GM12891 (cell line): ENCODE results near the gene BMP5. TPM values are rescaled to one million over a fixed set of nuclear protein-coding genes. Genes with fewer than 3 reads are reported as not detected.
"Not testable (repeated sequence)": the region's sequence is repeated elsewhere in the genome, so short reads cannot be mapped to it uniquely, and the experiment has no call there.

Experiments used
- DNase-seq: peaks from one replicate; pipeline ENCODE4 v3.0.0; 2011; ENCODE audit warnings: low spot score; ENCODE audit not compliant: insufficient read length
- FAIRE-seq: peaks from 2 replicates; lab custom pipeline; 2011; peaks lifted over from hg19 to GRCh38; lab: Jason Lieb, UNC
- PAX5 ChIP-seq: IDR thresholded peaks from 2 replicates; pipeline ENCODE4 v1.6.1; 2011; ENCODE audit warnings: low read length, moderate library complexity, mild to moderate bottlenecking; ENCODE audit not compliant: insufficient read depth, severe bottlenecking
- POLR2A ChIP-seq: IDR thresholded peaks from 2 replicates; pipeline ENCODE4 v1.6.1; 2011; ENCODE audit warnings: low read depth, low read length, control low read depth
- POLR2AphosphoS5 ChIP-seq: IDR thresholded peaks from 2 replicates; pipeline ENCODE4 v1.6.1; 2011; ENCODE audit warnings: low read depth, low read length, control low read depth
- POU2F2 ChIP-seq: IDR thresholded peaks from 2 replicates; pipeline ENCODE4 v1.6.1; 2011; ENCODE audit warnings: low read depth, mild to moderate bottlenecking, control low read depth, low read length, moderate library complexity
- SPI1 ChIP-seq: IDR thresholded peaks from 2 replicates; pipeline ENCODE4 v1.6.1; 2011; ENCODE audit warnings: low read depth, low read length, control low read depth
- TAF1 ChIP-seq: IDR thresholded peaks from 2 replicates; pipeline ENCODE4 v1.6.1; 2011; ENCODE audit warnings: low read depth, low read length, control low read depth
- polyA plus RNA-seq: library from polyadenylated mRNA; unstranded; fragments of >200 nt; gene quantifications from one replicate; pipeline ENCODE4 v1.2.1, GENCODE V29; 2012; ENCODE audit warnings: low read depth, missing spikeins, inconsistent platforms; ENCODE audit not compliant: missing spikeins

The BMP5 gene
- polyA plus RNA-seq = not detected

DNA sequence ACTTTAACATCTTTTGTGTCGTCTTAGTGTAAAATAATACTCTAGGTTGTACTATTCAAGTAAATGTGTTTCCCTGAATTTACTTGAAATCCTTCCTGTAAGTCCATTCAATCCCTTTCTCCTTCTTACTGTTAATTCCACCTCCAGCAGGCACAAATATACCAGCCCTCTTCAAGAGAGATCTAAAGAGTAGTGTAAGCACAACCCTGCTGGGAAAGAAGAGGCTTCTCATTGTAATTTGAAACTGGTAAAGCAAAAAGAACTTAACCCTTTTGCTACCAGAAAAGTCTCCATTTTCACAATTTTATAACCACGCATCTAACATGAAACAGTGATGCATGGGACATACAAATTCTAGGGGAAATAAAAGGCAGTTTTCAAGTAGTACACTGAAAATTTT, at the start of gene BMP5:
BMP5 (minus strand) TSS at position 191 of the 400 bp plus-strand sequence. CDS start 725 bp downstream, outside the sequence.
- FAIRE-seq (no peak), DNase-seq (no peak)
- TF ChIP-seq POU2F2 (no peak), PAX5 (no peak), POLR2AphosphoS5 (no peak), SPI1 (no peak), POLR2A (no peak), TAF1 (no peak)

DNA sequence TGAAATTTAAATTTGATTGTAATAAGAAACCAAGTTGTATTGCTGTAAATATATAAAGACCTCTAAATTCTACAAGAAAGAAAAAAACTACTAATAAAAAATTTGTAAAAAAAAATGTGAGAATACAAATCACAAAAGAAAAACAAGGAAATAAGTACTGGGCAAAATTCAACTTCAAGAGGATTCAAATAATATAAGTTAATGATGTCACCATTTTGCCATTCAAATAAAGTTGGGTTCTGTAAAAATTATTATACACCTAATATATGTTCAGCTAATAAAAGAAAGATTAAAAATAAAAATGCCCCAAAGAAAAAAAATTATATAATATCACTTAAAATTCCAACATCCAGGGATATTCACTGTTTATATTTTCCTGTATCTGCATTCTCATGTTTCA, 47.0 kb upstream of the BMP5 start:
- DNase-seq (no peak), FAIRE-seq (no peak)
- TF ChIP-seq SPI1 (no peak), POLR2A (no peak), PAX5 (no peak), POLR2AphosphoS5 (no peak), POU2F2 (no peak), TAF1 (no peak)

DNA sequence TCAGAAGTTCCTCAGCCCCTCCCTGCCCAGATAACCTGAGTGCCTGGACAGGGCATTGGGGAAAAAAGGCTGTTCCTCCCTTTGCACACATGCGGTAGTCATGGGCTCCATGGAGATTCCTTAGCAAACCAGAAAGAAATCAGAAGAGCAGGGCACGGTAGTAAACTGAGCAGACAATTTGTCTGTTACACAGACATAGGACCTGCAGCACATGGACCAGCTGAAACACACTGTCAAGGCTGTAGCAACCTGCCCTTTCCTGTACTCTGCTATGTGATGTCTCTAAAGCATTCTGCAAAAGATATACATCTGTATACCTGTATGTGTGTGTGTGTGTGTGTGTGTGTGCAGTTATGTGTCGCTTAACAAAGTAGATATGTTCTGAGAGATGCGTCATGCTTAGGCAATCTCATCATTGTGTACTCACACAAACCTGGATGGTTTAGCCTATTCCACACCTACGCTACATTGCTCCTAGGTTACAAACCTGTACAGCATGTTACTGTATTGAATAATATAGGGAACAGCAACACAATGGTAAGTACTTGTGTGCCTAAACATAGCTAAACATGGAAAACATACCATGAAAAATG, 44.4 kb upstream of the BMP5 start:
- DNase-seq (no peak), FAIRE-seq (no peak)
- TF ChIP-seq PAX5 (no peak), SPI1 (no peak)

DNA sequence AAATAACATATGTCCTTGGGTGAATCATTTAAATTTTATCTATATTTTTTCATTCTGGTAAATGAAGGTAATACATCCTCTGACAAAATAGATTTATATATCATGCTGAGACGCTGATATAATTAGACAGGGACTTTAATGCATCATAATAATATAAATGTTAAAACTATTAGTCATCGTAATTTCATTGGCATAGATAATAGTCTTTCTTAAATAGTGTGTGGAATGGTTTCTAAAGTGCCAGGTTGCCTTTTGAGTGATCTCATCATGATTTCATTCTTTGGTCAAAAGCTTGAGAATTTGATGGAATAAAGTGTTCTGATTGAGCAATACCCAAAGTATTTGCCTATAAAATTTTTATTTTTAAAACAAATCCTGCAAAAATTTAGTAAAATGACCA, 43.2 kb upstream of the BMP5 start:
- FAIRE-seq (no peak), DNase-seq (no peak)
- TF ChIP-seq PAX5 = no peak
- no peak for TF ChIP-seq POLR2AphosphoS5
- TF ChIP-seq SPI1 = no peak
- no peak for TF ChIP-seq POLR2A
- TF ChIP-seq POU2F2 = no peak
- no peak for TF ChIP-seq TAF1

DNA sequence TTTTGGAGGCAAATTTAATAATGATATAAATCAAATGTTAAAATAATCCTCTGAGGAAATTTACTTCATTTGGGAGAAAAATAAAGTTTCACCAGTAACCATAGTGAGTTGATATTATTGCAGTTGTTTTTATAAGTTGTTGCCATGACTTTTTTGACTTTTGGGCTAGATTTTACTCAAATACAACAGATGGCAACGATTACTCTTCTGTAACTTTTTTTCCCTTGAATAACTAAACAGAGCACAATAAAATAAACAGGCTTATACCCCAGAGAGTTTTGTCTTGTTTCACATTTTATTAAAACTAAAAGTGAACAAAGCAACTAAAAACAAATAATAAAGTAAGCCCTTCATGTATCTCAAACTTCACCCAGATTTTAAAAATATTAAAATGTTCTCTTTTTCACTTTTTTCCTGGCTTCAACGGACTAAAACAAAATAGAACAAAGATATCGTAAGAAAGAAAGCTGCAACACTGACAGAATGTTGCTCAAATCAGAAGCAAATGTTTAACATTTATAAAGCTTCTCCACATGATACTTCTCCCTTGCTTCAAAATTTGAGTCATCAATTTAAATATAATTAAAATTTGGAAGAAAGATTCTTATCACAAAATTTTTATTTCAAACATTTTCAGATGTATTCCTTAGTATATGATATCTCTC, 42.5 kb upstream of the BMP5 start:
- TF ChIP-seq POU2F2 (no peak), TAF1 (no peak), PAX5 (no peak), SPI1 (no peak), POLR2A (no peak), POLR2AphosphoS5 (no peak)
- FAIRE-seq (no peak), DNase-seq (no peak)

DNA sequence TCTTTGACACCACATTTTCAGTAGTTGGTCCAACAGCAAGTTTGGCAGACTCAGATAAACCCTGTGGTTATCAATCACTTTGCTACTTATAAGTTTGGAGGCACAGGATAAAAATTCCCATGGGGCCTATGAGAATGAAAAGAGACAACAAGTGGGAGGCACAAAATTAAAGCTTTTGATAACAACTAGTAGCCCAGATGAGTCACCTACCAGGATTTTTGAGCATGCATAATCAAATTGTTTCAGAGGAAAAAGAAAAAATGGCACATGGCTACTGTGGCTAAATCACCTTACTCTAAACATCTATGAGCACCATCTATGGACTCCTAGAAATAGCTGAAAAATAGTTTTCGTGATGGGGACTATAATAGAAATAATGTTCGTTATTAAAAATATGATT, 40.8 kb upstream of the BMP5 start:
- FAIRE-seq = no peak

DNA sequence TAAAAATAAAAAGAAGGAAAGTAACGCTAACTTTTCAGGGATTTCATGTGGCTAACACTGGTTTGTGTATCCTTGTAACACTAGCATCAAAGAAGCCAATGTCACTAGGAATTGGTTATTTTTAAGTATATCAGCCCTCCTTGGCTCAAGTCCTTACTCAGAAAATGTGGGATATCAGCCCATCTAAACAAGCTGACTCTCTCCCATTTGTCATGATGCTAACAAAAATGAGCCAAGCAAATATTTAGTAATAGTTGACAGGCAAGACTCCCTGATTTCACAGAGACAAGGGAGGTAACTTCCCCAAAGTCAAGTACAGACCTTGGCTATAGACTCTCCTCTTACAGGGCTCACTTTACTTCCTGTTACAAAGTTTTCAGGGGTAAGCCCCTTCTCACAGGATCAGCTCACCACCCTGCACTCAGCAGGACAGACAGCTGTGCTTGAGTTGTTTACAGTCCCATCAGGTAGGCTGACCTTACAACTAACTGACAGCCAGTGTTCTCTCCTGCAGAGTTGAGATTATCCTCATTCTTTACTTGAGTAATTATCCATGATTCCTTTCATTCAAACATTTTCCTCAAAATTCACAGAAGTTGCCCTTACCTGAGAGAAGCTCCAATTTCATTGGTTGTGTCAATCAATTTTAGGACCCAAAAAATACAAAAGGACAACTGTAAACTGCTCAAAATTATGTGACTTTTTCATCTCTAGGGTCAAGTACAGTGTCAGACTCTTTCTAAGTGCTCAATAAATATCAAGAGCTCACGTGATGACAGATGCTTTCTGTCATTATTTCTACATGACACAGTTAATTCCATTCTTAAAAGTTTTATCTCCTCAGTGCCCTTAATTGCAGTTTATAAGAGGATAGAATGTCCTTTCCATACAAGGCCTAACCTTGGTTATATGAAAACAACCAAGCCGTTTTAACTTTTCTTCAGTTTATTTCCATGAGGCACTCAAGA, 38.1 kb upstream of the BMP5 start:
- no peak for DNase-seq
- TF ChIP-seq TAF1 = no peak
- no peak for TF ChIP-seq PAX5
- TF ChIP-seq POU2F2 = no peak
- TF ChIP-seq POLR2AphosphoS5 = no peak
- TF ChIP-seq POLR2A = no peak
- TF ChIP-seq SPI1 = no peak
- no peak for FAIRE-seq

More for the DNA sequence above, 40.8 kb upstream of the BMP5 start:
- no peak for DNase-seq
- TF ChIP-seq POU2F2 (no peak), TAF1 (no peak), POLR2A (no peak), SPI1 (no peak), PAX5 (no peak), POLR2AphosphoS5 (no peak)

DNA sequence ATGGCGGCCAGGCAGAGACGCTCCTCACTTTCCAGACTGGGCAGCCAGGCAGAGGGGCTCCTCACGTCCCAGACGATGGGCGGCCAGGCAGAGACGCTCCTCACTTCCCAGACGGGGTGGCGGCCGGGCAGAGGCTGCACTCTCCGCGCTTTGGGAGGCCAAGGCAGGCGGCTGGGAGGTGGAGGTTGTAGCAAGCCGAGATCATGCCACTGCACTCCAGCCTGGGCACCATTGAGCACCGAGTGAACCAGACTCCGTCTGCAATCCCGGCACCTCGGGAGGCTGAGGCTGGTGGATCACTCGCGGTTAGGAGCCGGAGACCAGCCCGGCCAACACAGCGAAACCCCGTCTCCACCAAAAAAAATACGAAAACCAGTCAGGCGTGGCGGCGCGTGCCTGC, 35.1 kb upstream of the BMP5 start:
- DNase-seq, FAIRE-seq: not testable (repeated sequence)

DNA sequence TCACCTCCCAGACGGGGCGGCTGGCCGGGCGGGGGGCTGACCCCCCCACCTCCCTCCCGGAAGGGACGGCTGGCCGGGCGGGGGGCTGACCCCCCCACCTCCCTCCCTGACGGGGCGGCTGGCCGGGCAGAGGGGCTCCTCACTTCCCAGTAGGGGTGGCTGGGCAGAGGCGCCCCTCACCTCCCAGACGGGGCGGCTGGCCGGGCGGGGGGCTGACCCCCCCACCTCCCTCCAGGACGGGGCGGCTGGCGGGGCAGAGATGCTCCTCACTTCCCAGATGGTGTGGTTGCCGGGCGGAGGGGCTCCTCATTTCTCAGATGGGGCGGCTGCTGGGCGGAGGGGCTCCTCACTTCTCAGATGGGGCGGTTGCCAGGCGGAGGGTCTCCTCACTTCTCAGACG, 34.5 kb upstream of the BMP5 start:
- not testable (repeated sequence) for FAIRE-seq, DNase-seq

DNA sequence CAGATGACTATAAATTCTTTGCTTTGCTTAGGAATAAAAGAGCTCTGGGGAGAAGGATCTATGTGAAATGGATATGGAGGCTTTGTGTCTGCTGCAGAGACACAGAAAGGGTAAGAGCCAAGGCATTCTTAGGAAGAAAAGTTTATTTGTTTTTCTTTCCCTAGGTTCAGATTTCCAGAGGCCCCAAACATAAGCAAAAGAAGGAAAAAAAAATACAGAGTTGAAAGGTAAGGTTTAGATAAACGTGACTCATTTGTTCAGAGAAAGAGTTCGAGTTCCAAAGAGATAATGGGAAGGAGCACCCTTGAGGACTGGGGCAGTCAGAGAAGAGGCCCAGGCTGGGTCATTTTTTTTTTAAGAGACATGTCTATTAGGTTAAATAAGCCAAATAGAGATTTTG, 27.4 kb upstream of the BMP5 start:
- TF ChIP-seq POU2F2 = no peak
- TF ChIP-seq TAF1 = no peak
- TF ChIP-seq POLR2AphosphoS5 = no peak
- DNase-seq (no peak), FAIRE-seq (no peak)
